Panc1 (cell line): ENCODE data around the gene SEC24A. TPM values are rescaled to one million over a fixed set of nuclear protein-coding genes. Genes with fewer than 3 reads are reported as not detected.

Experiments
- ATAC-seq: fragments of 200-7000 bp; cut with Tn5 transposase; 2 replicates; pipeline ENCODE4 v1.9.1; 2020; ENCODE audit warnings: mild to moderate bottlenecking, moderate library complexity
- BruUV-seq: library from RNA; stranded (reverse); fragments of 400-500 nt; replicated peaks from 2 replicates; lab custom pipeline; 2021; lab: Mats Ljungman, UMichigan
- CTCF ChIA-PET: fragments of 300-600 bp; sonication (Branson Sonifier 250); formaldehyde crosslinking; loops from one replicate; lab custom pipeline; 2022; ENCODE audit warnings: antibody characterized with exemption; lab: Charles Lee
- POLR2A ChIA-PET: fragments of 300-600 bp; sonication (Branson Sonifier 250); formaldehyde crosslinking; loops from one replicate; lab custom pipeline; 2022; ENCODE audit warnings: antibody characterized with exemption; lab: Charles Lee
- DNase-seq: peaks from one replicate; pipeline ENCODE4 v3.0.0-alpha.2; 2010; ENCODE audit warnings: low read depth, low spot score
- H3K27ac ChIP-seq: 2 replicates; pipeline ENCODE4 v1.5.1; 2011; ENCODE audit warnings: mild to moderate bottlenecking, low read length, inconsistent platforms
- H3K27me3 ChIP-seq: fragments of 200-500 bp; sonication (Bioruptor generic); 2 replicates; pipeline ENCODE4 v1.6.0; 2014; ENCODE audit warnings: low read length, inconsistent platforms; ENCODE audit not compliant: control insufficient read depth, insufficient read depth
- H3K36me3 ChIP-seq: fragments of 200-500 bp; sonication (Bioruptor generic); 2 replicates; pipeline ENCODE4 v1.5.1; 2014; ENCODE audit warnings: inconsistent platforms, mild to moderate bottlenecking, low read length, moderate library complexity; ENCODE audit not compliant: control insufficient read depth, insufficient read depth
- H3K4me1 ChIP-seq: 2 replicates; pipeline ENCODE4 v1.5.1; 2011; ENCODE audit warnings: inconsistent platforms, mild to moderate bottlenecking, low read length, moderate library complexity; ENCODE audit not compliant: control insufficient read depth, insufficient read depth
- H3K4me3 ChIP-seq, 2 experiments: 2 replicates each; pipeline ENCODE4 v1.5.1; 2011 to 2012; ENCODE audit warnings: low read depth in 2 of 2, low read length in 2 of 2, mild to moderate bottlenecking in 2 of 2, inconsistent platforms in 1 of 2, moderate library complexity in 1 of 2
- H3K9me3 ChIP-seq: fragments of 200-500 bp; sonication (Bioruptor generic); 2 replicates; pipeline ENCODE4 v1.5.1; 2014; ENCODE audit warnings: low read depth, mild to moderate bottlenecking, inconsistent platforms, low read length, moderate library complexity; ENCODE audit not compliant: control insufficient read depth, insufficient read depth
- POLR2AphosphoS5 ChIP-seq: IDR thresholded peaks from 2 replicates; pipeline ENCODE4 v1.6.1; 2012; ENCODE audit warnings: mild to moderate bottlenecking, low read depth, low read length, moderate library complexity
- SIN3A ChIP-seq: IDR thresholded peaks from 2 replicates; pipeline ENCODE4 v1.6.1; 2012; ENCODE audit warnings: low read depth, mild to moderate bottlenecking, low read length, moderate library complexity, borderline replicate concordance; ENCODE audit not compliant: insufficient read depth
- TCF7L2 ChIP-seq: IDR thresholded peaks from 2 replicates; pipeline ENCODE4 v1.6.1; 2011; ENCODE audit warnings: mild to moderate bottlenecking, low read depth, low read length, inconsistent platforms
- in situ Hi-C: cut with HindIII; loops from 2 replicates; pipeline ENCODE4 v1.10.0; 2016; ENCODE audit warnings: low sequenced_read_pairs, low pct_unique_long_range_greater_than_20kb
- intact Hi-C: fragments of 100-400 bp; cut with micrococcal nuclease; formaldehyde crosslinking; loops from one replicate; pipeline ENCODE4 v1.10.0; 2022; ENCODE audit not compliant: unreplicated experiment
- total RNA-seq: library from RNA; stranded (reverse); gene quantifications from one replicate; pipeline ENCODE4 v1.2.1, GENCODE V29; 2021; ENCODE audit not compliant: unreplicated experiment
- TF ChIP-seq, protein P1 (sequence below): fragments of 450-650 bp; IDR thresholded peaks from 2 replicates; pipeline ENCODE4 v1.5.1; 2017; ENCODE audit warnings: mild to moderate bottlenecking
- TF ChIP-seq, protein P2 (sequence below), 2 experiments: IDR thresholded peaks; 2 replicates each; pipeline ENCODE4 v1.6.1; 2011 to 2012; ENCODE audit warnings: low read depth in 2 of 2, control low read depth in 1 of 2, low read length in 1 of 2, mild to moderate bottlenecking in 1 of 2, moderate library complexity in 1 of 2; ENCODE audit not compliant: insufficient read depth in 1 of 2

Gene SEC24A
- total RNA-seq, 1 experiment from 2014 or later: 22.7 TPM

DNA sequence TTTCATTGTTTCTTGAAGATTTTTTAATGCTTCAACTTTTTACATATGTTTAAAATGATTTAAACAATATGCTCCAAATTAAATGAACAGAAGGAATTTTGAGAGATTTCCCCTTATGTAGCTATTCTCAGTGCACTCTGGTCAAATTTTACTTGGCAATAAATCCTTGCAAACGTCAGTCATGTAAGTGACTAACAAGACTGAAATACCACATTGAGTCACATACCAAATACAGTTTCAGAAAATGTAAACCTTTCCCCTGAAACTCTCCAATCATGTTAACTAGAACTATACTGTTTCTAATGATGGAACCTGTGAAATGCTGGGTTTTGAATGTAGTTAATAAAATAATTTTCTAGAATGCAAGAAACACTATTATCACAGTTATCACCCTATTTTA lies 45.5 kb upstream of the SEC24A start:
- peaks cover 16% of the 10 kb centered on the region for H3K36me3 ChIP-seq
- no TSS peak for BruUV-seq
- TF ChIP-seq, protein P1, sequence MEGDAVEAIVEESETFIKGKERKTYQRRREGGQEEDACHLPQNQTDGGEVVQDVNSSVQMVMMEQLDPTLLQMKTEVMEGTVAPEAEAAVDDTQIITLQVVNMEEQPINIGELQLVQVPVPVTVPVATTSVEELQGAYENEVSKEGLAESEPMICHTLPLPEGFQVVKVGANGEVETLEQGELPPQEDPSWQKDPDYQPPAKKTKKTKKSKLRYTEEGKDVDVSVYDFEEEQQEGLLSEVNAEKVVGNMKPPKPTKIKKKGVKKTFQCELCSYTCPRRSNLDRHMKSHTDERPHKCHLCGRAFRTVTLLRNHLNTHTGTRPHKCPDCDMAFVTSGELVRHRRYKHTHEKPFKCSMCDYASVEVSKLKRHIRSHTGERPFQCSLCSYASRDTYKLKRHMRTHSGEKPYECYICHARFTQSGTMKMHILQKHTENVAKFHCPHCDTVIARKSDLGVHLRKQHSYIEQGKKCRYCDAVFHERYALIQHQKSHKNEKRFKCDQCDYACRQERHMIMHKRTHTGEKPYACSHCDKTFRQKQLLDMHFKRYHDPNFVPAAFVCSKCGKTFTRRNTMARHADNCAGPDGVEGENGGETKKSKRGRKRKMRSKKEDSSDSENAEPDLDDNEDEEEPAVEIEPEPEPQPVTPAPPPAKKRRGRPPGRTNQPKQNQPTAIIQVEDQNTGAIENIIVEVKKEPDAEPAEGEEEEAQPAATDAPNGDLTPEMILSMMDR: no peak
- TF ChIP-seq SIN3A (no peak), TCF7L2 (no peak), POLR2AphosphoS5 (no peak)
- TF ChIP-seq, protein P2, sequence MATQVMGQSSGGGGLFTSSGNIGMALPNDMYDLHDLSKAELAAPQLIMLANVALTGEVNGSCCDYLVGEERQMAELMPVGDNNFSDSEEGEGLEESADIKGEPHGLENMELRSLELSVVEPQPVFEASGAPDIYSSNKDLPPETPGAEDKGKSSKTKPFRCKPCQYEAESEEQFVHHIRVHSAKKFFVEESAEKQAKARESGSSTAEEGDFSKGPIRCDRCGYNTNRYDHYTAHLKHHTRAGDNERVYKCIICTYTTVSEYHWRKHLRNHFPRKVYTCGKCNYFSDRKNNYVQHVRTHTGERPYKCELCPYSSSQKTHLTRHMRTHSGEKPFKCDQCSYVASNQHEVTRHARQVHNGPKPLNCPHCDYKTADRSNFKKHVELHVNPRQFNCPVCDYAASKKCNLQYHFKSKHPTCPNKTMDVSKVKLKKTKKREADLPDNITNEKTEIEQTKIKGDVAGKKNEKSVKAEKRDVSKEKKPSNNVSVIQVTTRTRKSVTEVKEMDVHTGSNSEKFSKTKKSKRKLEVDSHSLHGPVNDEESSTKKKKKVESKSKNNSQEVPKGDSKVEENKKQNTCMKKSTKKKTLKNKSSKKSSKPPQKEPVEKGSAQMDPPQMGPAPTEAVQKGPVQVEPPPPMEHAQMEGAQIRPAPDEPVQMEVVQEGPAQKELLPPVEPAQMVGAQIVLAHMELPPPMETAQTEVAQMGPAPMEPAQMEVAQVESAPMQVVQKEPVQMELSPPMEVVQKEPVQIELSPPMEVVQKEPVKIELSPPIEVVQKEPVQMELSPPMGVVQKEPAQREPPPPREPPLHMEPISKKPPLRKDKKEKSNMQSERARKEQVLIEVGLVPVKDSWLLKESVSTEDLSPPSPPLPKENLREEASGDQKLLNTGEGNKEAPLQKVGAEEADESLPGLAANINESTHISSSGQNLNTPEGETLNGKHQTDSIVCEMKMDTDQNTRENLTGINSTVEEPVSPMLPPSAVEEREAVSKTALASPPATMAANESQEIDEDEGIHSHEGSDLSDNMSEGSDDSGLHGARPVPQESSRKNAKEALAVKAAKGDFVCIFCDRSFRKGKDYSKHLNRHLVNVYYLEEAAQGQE (IDR thresholded peaks at IDR 0.05; ENCODE audit: insufficient read depth in 1 of 2, low read depth in 2 of 2, low read length in 1 of 2): no peak
- intact Hi-C loops (no loop called here), in situ Hi-C loops (no loop called here)
- DNase-seq: peak; percentile 22
- ChIA-PET CTCF (no interaction called here), POLR2A (no interaction called here)
- H3K9me3 ChIP-seq: no peaks in the 10 kb centered on the region
- H3K4me1 ChIP-seq: no peaks in the 10 kb centered on the region
- no peak overlapping the region for H3K4me3 ChIP-seq
- H3K27me3 ChIP-seq: no peaks in the 10 kb centered on the region
- no peak for ATAC-seq
- no peak overlapping the region for H3K27ac ChIP-seq

DNA sequence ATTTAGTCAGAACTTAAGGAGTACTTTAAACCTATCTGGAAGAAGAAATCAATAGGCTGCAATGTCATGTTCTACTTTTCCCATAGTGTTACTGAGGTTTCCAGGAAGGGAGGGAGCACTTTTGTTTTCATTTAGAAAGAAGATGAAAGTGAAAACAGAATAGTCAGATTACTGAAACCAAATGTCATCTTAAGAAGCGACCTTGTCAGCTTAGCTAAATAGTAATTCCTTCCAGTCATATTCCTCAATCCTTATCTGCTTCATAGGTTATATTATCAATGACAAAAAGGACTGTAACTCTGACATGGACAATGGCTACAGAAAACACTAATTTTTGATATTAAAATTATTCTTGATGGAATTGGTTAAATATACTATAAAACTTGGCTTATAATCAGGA lies 43.7 kb upstream of the SEC24A start:
- POLR2A ChIA-PET: no interaction called here
- no peaks in the 10 kb centered on the region for H3K9me3 ChIP-seq
- no peak for DNase-seq
- in situ Hi-C loops (no loop called here), intact Hi-C loops (no loop called here)
- TF ChIP-seq TCF7L2 (no peak), SIN3A (no peak), POLR2AphosphoS5 (no peak)
- TF ChIP-seq, protein P1: no peak
- TF ChIP-seq, protein P2 (IDR thresholded peaks at IDR 0.05; ENCODE audit: insufficient read depth in 1 of 2, low read depth in 2 of 2, low read length in 1 of 2): no peak
- H3K4me1 ChIP-seq: no peaks in the 10 kb centered on the region
- CTCF ChIA-PET: no interaction called here
- H3K4me3 ChIP-seq: no peak overlapping the region
- H3K27me3 ChIP-seq: no peaks in the 10 kb centered on the region
- peaks cover 23% of the 10 kb centered on the region for H3K36me3 ChIP-seq
- BruUV-seq: no TSS peak
- no peak overlapping the region for H3K27ac ChIP-seq
- no peak for ATAC-seq
